A549 (cell line): ENCODE results near the gene CHM.

Source experiments
- CBX8 ChIP-seq: fragments of 200-600 bp; sonication (generic); IDR thresholded peaks from 2 replicates; pipeline ENCODE4 v1.6.1; 2016
- CEBPB ChIP-seq, 2 experiments: fragments of >200 bp in 1 of 2; sonication (Bioruptor Twin) in 1 of 2; formaldehyde crosslinking in 1 of 2; IDR thresholded peaks; 2 replicates each; pipeline ENCODE4 v1.6.1; 2012 to 2016
- FOSL2 ChIP-seq, 2 experiments: fragments of 450-650 bp in 1 of 2; fragments of >200 bp in 1 of 2; sonication (Bioruptor Twin) in 1 of 2; formaldehyde crosslinking; IDR thresholded peaks; 2 replicates each; pipeline versions ENCODE4 v1.5.0 to v1.6.1; 2016 to 2020; ENCODE audit warnings: mild to moderate bottlenecking in 1 of 2, moderate library complexity in 1 of 2
- HEYL ChIP-seq: fragments of 250-450 bp; sonication (Bioruptor Pico); IDR thresholded peaks from 2 replicates; pipeline ENCODE4 v1.8.0; 2021; ENCODE audit warnings: mild to moderate bottlenecking, moderate library complexity
- JUN ChIP-seq, 2 experiments: fragments of >200 bp; sonication (Bioruptor Twin); formaldehyde crosslinking; IDR thresholded peaks; 2 replicates in 1 of 2; 3 replicates in 1 of 2; pipeline ENCODE4 v1.6.1; 2016 to 2017
- KDM5A ChIP-seq: fragments of 200-600 bp; sonication (generic); IDR thresholded peaks from 2 replicates; pipeline ENCODE4 v1.6.1; 2016; ENCODE audit warnings: antibody characterized with exemption, mild to moderate bottlenecking
- POLR2A ChIP-seq: IDR thresholded peaks from 2 replicates; pipeline ENCODE4 v1.6.1; 2012; ENCODE audit warnings: mild to moderate bottlenecking, low read length
- SMC3 ChIP-seq: fragments of >200 bp; sonication (Bioruptor Twin); formaldehyde crosslinking; IDR thresholded peaks from 3 replicates; pipeline ENCODE4 v1.6.1; 2018; ENCODE audit warnings: inconsistent platforms
- ZFP36 ChIP-seq: fragments of 450-650 bp; IDR thresholded peaks from 2 replicates; pipeline ENCODE4 v1.6.1; 2014; ENCODE audit warnings: borderline replicate concordance; ENCODE audit not compliant: partially characterized antibody
- TF ChIP-seq, protein P1 (sequence below): fragments of >200 bp; sonication (Bioruptor Twin); formaldehyde crosslinking; IDR thresholded peaks from 3 replicates; pipeline ENCODE4 v1.5.1; 2016

DNA sequence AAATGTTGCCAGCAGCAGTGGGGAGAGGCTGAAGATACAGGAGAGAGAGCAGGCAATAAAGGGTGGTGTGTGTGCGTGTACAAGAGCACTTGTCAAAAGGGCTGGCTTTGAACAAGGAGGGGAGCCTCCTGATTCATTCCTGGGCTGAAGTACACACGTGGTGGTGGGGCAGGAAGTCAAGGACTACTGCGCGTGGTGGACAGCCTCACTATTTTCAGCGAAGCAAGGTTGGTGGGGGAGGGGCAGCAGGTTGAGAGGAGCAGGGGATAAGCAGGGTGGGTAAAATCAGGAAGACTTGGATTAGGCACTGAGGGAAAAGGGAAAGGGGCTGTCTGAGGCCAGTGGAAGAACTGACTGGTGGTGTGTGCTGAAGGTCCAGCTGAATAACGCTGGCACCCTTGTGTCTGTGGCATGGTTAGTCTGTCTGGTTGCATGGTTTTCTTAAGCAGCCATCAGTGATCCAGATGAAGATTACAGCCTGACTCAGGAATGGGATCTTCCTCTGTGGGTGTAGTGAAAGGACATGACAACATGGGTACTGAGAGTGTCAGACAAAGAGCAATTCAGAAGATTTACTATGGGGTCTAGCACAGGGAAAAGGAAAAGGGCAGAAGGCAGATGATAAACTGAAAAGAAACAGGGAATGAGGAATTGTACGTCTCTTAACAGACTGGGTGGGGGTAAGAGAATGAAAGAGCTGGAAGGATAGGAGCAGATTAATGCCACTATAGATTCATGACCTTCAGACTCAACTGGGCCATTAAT, 149.8 kb downstream of the CHM start:
- no peak for TF ChIP-seq KDM5A
- no peak for TF ChIP-seq POLR2A
- TF ChIP-seq, protein P1, sequence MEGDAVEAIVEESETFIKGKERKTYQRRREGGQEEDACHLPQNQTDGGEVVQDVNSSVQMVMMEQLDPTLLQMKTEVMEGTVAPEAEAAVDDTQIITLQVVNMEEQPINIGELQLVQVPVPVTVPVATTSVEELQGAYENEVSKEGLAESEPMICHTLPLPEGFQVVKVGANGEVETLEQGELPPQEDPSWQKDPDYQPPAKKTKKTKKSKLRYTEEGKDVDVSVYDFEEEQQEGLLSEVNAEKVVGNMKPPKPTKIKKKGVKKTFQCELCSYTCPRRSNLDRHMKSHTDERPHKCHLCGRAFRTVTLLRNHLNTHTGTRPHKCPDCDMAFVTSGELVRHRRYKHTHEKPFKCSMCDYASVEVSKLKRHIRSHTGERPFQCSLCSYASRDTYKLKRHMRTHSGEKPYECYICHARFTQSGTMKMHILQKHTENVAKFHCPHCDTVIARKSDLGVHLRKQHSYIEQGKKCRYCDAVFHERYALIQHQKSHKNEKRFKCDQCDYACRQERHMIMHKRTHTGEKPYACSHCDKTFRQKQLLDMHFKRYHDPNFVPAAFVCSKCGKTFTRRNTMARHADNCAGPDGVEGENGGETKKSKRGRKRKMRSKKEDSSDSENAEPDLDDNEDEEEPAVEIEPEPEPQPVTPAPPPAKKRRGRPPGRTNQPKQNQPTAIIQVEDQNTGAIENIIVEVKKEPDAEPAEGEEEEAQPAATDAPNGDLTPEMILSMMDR, result no peak
- TF ChIP-seq SMC3, result no peak
- no peak for TF ChIP-seq CEBPB (IDR thresholded peaks at IDR 0.05)
- no peak for TF ChIP-seq JUN (IDR thresholded peaks at IDR 0.05)
- TF ChIP-seq HEYL (CRISPR knock-in tag), result no peak
- no peak for TF ChIP-seq ZFP36
- TF ChIP-seq FOSL2 (IDR thresholded peaks at IDR 0.05), result no peak
- no peak for TF ChIP-seq FOSL2 (CRISPR knock-in tag; IDR thresholded peaks at IDR 0.05)
- no peak for TF ChIP-seq CBX8
